ENCODE data around the gene AKR7A3. TPM values are rescaled to one million over a fixed set of nuclear protein-coding genes. Genes with fewer than 3 reads are reported as not detected.
A peak's percentile ranks its signal among the peaks of the same experiment; 100 is the strongest.

Gene AKR7A3
- total and polyA plus RNA-seq, 9 of the 15 experiments (the other 6 are each of a cell fraction or from before 2014, with no cell fraction given), result 0.04 to 1.5 (median 0.44) TPM; not detected in 1

DNA sequence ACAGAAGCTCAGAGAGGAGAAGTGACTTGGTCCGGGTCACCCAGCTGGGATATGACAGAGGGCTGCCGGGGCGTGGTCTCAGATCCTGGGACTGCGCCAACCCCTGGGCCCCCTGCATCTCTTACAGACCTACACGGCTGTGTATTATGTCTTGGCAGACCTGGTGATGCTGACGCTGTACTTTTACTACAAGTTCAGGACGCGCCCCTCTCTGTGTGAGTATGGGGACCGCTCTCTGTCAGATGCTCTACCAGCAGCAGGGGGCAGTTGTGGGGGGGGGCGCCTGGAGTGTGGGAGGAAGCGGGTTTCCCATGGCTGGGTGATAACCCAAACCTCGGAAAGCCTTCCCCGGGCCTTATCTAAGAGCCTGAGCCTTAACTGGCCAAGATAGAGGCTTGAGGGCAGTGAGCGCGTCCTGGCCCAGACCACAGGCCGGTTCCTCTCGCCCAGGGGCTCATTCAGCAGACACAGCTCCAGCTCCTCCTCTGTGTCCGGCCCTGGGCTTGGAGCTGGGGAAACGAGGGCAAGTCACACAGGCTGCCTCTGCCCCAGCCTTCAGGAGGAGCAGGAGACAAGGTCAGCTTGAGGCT is 36.9 kb upstream of the AKR7A3 start (continued):
- TF ChIP-seq XRCC4 (IDR thresholded peaks at IDR 0.05; ENCODE audit: extremely low read depth, insufficient read depth, insufficient read length), result no peak
- no peak for TF ChIP-seq MTF1 (CRISPR knock-in tag; IDR thresholded peaks at IDR 0.05; ENCODE audit: borderline replicate concordance)
- no peak for TF ChIP-seq STAG1 (CRISPR knock-in tag; IDR thresholded peaks at IDR 0.05; ENCODE audit: borderline replicate concordance)
- peak; percentile 28 for TF ChIP-seq TAF1 (IDR thresholded peaks at IDR 0.05; ENCODE audit: control insufficient read depth, extremely low read depth, insufficient read depth, low read length, severe bottlenecking)
- no peak for TF ChIP-seq ZNF407 (IDR thresholded peaks at IDR 0.05; ENCODE audit: low read depth)
- peak; percentile 25 for TF ChIP-seq ZFP36 (IDR thresholded peaks at IDR 0.05; ENCODE audit: low read depth, low read length, partially characterized antibody)
- TF ChIP-seq TARDBP (IDR thresholded peaks at IDR 0.05), result no peak
- TF ChIP-seq TOE1 (IDR thresholded peaks at IDR 0.05; ENCODE audit: borderline replicate concordance), result 0 out of 2 replicates have a peak, but pooled peaks have one; percentile 27
- no peak for TF ChIP-seq TOE1 (CRISPR knock-in tag; IDR thresholded peaks at IDR 0.05; ENCODE audit: borderline replicate concordance, low read depth)
- TF ChIP-seq CHCHD3 (CRISPR knock-in tag; IDR thresholded peaks at IDR 0.05), result no peak
- TF ChIP-seq HMG20A (CRISPR knock-in tag; conservative IDR thresholded peaks at IDR 0.05), result no peak
- TF ChIP-seq, protein P1, sequence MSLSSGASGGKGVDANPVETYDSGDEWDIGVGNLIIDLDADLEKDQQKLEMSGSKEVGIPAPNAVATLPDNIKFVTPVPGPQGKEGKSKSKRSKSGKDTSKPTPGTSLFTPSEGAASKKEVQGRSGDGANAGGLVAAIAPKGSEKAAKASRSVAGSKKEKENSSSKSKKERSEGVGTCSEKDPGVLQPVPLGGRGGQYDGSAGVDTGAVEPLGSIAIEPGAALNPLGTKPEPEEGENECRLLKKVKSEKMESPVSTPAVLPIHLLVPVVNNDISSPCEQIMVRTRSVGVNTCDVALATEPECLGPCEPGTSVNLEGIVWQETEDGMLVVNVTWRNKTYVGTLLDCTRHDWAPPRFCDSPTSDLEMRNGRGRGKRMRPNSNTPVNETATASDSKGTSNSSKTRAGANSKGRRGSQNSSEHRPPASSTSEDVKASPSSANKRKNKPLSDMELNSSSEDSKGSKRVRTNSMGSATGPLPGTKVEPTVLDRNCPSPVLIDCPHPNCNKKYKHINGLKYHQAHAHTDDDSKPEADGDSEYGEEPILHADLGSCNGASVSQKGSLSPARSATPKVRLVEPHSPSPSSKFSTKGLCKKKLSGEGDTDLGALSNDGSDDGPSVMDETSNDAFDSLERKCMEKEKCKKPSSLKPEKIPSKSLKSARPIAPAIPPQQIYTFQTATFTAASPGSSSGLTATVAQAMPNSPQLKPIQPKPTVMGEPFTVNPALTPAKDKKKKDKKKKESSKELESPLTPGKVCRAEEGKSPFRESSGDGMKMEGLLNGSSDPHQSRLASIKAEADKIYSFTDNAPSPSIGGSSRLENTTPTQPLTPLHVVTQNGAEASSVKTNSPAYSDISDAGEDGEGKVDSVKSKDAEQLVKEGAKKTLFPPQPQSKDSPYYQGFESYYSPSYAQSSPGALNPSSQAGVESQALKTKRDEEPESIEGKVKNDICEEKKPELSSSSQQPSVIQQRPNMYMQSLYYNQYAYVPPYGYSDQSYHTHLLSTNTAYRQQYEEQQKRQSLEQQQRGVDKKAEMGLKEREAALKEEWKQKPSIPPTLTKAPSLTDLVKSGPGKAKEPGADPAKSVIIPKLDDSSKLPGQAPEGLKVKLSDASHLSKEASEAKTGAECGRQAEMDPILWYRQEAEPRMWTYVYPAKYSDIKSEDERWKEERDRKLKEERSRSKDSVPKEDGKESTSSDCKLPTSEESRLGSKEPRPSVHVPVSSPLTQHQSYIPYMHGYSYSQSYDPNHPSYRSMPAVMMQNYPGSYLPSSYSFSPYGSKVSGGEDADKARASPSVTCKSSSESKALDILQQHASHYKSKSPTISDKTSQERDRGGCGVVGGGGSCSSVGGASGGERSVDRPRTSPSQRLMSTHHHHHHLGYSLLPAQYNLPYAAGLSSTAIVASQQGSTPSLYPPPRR (CRISPR knock-in tag; IDR thresholded peaks at IDR 0.05; ENCODE audit: borderline replicate concordance), result peak; percentile 45; the same call in 1 of the 2 replicates
- TF ChIP-seq ZNF431 (CRISPR knock-in tag; IDR thresholded peaks at IDR 0.05), result no peak; the same call in 1 of the 2 replicates
- TF ChIP-seq ZNF165 (CRISPR knock-in tag; IDR thresholded peaks at IDR 0.05; ENCODE audit: borderline replicate concordance), result no peak
- no peak for TF ChIP-seq NUFIP1 (IDR thresholded peaks at IDR 0.05; ENCODE audit: partially characterized antibody)
- no peak for TF ChIP-seq TSC22D4 (tag; IDR thresholded peaks at IDR 0.05)

Data from K562 (cell line).